ENCODE data around the gene CHIA. TPM values are rescaled to one million over a fixed set of nuclear protein-coding genes. Genes with fewer than 3 reads are reported as not detected.

CHIA gene
- total and polyA plus RNA-seq, 2 of the 4 experiments (the other 2 are of a cell fraction) = not detected

DNA sequence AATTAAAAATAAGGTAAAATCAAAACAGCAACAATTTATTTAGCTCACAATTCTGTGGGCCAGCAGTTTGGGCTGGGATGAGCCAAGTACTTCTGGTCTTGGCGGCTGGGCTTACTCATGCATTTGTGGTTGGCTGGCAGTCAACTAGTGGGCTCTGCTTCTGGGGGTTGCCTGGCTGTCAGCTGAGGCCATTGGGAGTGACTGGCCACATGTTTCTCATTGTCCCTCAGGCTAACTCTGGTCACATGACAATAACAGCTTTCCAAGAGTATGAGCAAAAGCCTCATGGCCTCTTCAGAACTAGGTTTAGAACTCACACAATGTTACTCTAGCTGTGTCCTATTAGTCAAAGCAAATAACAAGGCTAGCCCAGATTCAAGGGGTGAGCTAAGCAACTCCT, 15.6 kb upstream of the CHIA start:
- H3K9me3 ChIP-seq (ENCODE audit: control insufficient read depth, insufficient read depth, low read length) = peaks cover 2% of the 10 kb centered on the region; the same call in 1 of the 2 replicates
- no peak overlapping the region for H4K91ac ChIP-seq (ENCODE audit: insufficient read depth, low read depth, low read length)
- H2BK15ac ChIP-seq (ENCODE audit: low read depth, low read length) = no peak overlapping the region
- POLR2A ChIA-PET (ENCODE audit: unreplicated experiment) = no interaction called here
- no peaks in the 10 kb centered on the region for H3K4me1 ChIP-seq (ENCODE audit: control insufficient read depth, insufficient read depth, low read length)
- H3K56ac ChIP-seq (ENCODE audit: extremely low read depth, insufficient read depth, low read length) = no peak overlapping the region
- in situ Hi-C loops (cut with MboI; ENCODE audit: low sequenced_read_pairs) (no loop called here), dilution Hi-C loops (cut with HindIII; ENCODE audit: low sequenced_read_pairs, unreplicated experiment) (no loop called here), intact Hi-C loops (cut with micrococcal nuclease) (no loop called here)
- no peak overlapping the region for H2BK5ac ChIP-seq (ENCODE audit: low read depth, low read length, poor library complexity, severe bottlenecking)
- CTCF ChIA-PET = no interaction called here
- no peak overlapping the region for H2AK5ac ChIP-seq (ENCODE audit: low read depth, low read length)
- no peak overlapping the region for H3K23ac ChIP-seq (ENCODE audit: low read depth, low read length)
- 33% methylated on average over 1 of the region's 1 CpG; no CpG with 5 or more reads in 1 of the 2 experiments for WGBS, 2 experiments (ENCODE audit: extremely low coverage in 2 of 2, insufficient read length in 1 of 2)
- no peak overlapping the region for H3K9ac ChIP-seq (ENCODE audit: low read depth, low read length)
- H3K18ac ChIP-seq (ENCODE audit: low read depth, low read length) = no peak overlapping the region
- no peak overlapping the region for H3K4me2 ChIP-seq (ENCODE audit: low read depth, low read length)
- H2BK20ac ChIP-seq (ENCODE audit: low read depth, low read length) = no peak overlapping the region
- no peak overlapping the region for H4K5ac ChIP-seq (ENCODE audit: low read depth, low read length)
- H3K4ac ChIP-seq (ENCODE audit: low read depth, low read length) = no peak overlapping the region
- ATAC-seq (ENCODE audit: low read depth) (no peak), DNase-seq (peak; percentile 31)
- H3K79me1 ChIP-seq (ENCODE audit: low read depth in 1 of 2, low read length in 2 of 2) = no peaks in the 10 kb centered on the region
- no peak overlapping the region for H2BK120ac ChIP-seq (ENCODE audit: low read depth, low read length)
- H3K4me3 ChIP-seq (ENCODE audit: insufficient read depth, low read depth, low read length) = no peak overlapping the region
- H2AK9ac ChIP-seq (replicated peaks; ENCODE audit: low read depth, low read length, poor library complexity) = no peak overlapping the region
- H4K8ac ChIP-seq (ENCODE audit: low read depth in 2 of 2, low read length in 2 of 2) = no peak overlapping the region
- no peaks in the 10 kb centered on the region for H4K20me1 ChIP-seq (ENCODE audit: insufficient read depth, low read length)
- H3K36me3 ChIP-seq (ENCODE audit: control insufficient read depth, insufficient read depth, low read length) = no peaks in the 10 kb centered on the region
- no peak overlapping the region for H3K27ac ChIP-seq (ENCODE audit: insufficient read depth, low read length)
- no peak overlapping the region for H2AFZ ChIP-seq (replicated peaks; ENCODE audit: low read length, poor library complexity)
- H3K9me1 ChIP-seq (ENCODE audit: insufficient read depth, low read length) = no peaks in the 10 kb centered on the region
- TF ChIP-seq, protein P1, sequence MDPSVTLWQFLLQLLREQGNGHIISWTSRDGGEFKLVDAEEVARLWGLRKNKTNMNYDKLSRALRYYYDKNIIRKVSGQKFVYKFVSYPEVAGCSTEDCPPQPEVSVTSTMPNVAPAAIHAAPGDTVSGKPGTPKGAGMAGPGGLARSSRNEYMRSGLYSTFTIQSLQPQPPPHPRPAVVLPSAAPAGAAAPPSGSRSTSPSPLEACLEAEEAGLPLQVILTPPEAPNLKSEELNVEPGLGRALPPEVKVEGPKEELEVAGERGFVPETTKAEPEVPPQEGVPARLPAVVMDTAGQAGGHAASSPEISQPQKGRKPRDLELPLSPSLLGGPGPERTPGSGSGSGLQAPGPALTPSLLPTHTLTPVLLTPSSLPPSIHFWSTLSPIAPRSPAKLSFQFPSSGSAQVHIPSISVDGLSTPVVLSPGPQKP (IDR thresholded peaks at IDR 0.05; ENCODE audit: borderline replicate concordance, low read depth, low read length) = no peak
- TF ChIP-seq MAFK (IDR thresholded peaks at IDR 0.05; ENCODE audit: low read depth, low read length) = no peak
- no peak for TF ChIP-seq MAZ (IDR thresholded peaks at IDR 0.05; ENCODE audit: borderline replicate concordance, low read depth, low read length)
- no peak for TF ChIP-seq CHD1 (IDR thresholded peaks at IDR 0.05; ENCODE audit: low read depth, low read length)
- H3K14ac ChIP-seq (replicated peaks; ENCODE audit: low read depth, low read length) = no peak overlapping the region
- H3K27me3 ChIP-seq (ENCODE audit: control insufficient read depth, insufficient read depth, low read length) = peaks cover 18% of the 10 kb centered on the region
- BruUV-seq (replicated peaks) = no TSS peak
